ENCODE measurements around the gene DNAJC11. TPM values are rescaled to one million over a fixed set of nuclear protein-coding genes. Genes with fewer than 3 reads are reported as not detected.
A peak's percentile ranks its signal among the peaks of the same experiment; 100 is the strongest.

Gene DNAJC11
- total RNA-seq, 2 donors from 2014 or later, result 23.4 to 61.3 TPM

DNA sequence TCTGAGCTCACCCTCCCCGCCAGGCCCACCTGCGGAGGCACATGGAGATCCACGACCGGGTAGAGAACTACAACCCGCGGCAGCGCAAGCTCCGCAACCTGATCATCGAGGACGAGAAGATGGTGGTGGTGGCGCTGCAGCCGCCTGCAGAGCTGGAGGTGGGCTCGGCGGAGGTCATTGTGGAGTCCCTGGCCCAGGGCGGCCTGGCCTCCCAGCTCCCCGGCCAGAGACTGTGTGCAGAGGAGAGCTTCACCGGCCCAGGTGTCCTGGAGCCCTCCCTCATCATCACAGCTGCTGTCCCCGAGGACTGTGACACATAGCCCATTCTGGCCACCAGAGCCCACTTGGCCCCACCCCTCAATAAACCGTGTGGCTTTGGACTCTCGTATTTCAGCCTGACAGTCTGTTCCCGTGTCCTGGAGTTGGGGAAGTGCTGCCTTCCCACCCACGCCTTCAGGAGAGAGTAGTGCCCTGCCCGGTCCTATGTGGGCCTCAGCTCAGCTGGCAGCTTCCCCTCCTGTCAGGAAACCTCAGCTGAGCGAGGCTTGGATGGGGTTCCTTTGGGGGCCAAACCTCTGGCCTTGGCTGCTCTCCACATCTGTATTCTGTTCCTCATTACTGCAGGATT, 112.6 kb downstream of the DNAJC11 start:
- H3K36me3 Mint-ChIP-seq, result no peaks in the 10 kb centered on the region
- peak overlapping the region; percentile 36 to 74 for H3K27ac Mint-ChIP-seq
- H3K9me3 Mint-ChIP-seq, result no peaks in the 10 kb centered on the region
- ATAC-seq (no peak), DNase-seq (ENCODE audit: low spot score in 2 of 2) (no peak)

DNA sequence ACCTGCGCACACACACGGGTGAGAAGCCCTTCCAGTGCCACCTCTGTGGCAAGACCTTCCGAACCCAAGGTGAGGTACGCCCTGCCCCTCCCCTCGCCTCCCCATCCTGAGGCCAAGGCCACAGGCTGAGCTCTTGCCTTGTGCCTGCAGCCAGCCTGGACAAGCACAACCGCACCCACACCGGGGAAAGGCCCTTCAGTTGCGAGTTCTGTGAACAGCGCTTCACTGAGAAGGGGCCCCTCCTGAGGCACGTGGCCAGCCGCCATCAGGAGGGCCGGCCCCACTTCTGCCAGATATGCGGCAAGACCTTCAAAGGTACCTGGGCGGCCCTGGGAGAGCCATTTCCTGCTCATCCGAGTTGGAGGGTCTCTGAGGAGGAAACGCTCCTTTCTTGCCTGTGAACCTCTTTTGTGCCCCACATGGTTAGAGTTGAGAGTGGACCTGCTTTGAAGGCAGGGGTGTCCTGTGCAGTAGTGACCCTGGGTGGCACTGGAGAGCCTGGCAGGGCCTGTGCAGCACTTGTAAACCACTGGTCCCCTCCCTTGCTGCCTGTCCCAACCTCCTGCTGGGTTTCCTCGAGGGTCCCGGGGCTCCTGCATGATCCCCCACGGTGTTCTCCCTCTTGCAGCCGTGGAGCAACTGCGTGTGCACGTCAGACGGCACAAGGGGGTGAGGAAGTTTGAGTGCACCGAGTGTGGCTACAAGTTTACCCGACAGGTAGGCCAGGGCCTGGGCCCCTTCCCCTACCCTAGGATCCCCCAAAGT, 113.3 kb downstream of the DNAJC11 start:
- Mint-ChIP-seq H3K9me3 (no peaks in the 10 kb centered on the region), H3K36me3 (no peaks in the 10 kb centered on the region), H3K27ac (peak overlapping the region; percentile 74 to 79)
- no peak for DNase-seq (ENCODE audit: low spot score in 2 of 2)
- no peak for ATAC-seq

DNA sequence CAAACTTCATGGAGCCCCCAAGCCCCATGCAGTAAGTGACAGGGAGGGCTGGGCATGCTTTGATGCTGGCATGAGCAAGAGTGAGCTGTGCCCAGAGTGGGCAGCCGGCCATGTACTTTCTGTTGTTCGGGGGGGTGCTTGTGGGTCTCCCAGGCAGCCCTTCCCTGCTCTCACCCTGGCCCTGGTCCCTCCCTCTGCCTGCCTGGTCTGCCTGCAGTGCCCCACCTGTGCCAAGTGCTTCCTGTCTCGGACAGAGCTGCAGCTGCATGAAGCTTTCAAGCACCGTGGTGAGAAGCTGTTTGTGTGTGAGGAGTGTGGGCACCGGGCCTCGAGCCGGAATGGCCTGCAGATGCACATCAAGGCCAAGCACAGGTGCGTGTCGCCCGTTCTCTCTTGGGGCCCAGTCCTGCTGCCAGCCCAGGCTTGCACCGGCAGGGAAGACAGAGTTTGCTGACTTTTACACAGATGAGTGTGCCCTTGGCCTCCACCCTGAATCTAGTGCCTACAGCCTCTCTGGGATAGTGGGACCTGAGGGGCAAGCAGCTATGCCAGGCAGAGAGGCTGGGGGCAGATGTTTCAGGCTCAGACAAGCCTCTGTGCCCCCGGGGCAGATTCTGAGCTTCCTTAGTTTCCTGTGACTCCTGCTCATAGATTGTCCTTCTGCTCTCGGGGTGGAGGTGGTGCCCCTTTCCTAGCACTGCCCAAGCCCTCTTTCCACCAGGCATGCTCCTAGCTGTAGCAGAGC, 114.2 kb downstream of the DNAJC11 start:
- ATAC-seq, result peak in 1 of 2 donors; percentile 10

DNA sequence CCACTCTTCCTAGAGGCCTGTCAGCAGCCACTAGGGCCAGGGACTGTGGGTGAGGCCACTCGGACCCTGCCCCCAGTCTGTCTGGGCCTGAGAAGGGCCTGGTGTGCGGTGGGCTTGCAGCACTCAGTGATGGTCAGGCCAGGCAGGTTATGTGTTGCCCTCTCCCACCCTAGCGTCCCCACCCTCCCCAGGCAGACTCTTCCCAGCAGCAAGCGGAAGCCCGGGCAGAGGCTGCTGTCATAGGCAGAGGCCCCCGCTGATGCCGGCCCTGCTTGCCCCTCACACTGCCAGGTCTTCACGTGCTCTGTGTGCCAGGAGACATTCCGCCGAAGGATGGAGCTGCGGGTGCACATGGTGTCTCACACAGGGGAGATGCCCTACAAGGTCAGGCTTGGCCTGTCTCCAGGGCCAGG, 115.2 kb downstream of the DNAJC11 start:
- Mint-ChIP-seq H3K9me3 (no peaks in the 10 kb centered on the region), H3K27ac (peak overlapping the region in 1 of 2 donors; percentile 74), H3K36me3 (no peaks in the 10 kb centered on the region)
- ATAC-seq, result no peak
- no peak for DNase-seq (ENCODE audit: low spot score in 2 of 2)

More for the DNA sequence above, 114.2 kb downstream of the DNAJC11 start:
- Mint-ChIP-seq H3K36me3 (no peaks in the 10 kb centered on the region), H3K27ac (peak overlapping the region; percentile 74 to 79), H3K9me3 (no peaks in the 10 kb centered on the region)
- no peak for DNase-seq (ENCODE audit: low spot score in 2 of 2)

DNA sequence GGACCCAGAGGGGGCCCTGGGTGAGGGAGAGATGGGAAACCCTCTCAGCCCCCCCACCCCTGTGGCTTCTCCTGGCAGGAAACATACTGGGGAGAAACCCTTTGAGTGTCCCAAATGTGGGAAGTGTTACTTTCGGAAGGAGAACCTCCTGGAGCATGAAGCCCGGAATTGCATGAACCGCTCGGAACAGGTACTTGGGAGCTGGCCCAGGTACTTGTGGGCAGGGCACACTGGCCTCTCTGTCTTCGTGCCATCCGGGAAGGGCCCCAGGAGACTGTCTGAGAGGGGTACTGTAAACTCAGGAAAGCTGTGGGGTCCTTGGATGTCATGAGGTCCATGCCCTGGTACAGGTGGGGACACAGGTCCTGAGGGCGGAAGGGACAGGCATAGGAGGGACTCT, 115.8 kb downstream of the DNAJC11 start:
- peaks cover under 1% of the 10 kb centered on the region in 2 donors for H3K36me3 Mint-ChIP-seq
- ATAC-seq (no peak), DNase-seq (ENCODE audit: low spot score in 2 of 2) (no peak)
- no peaks in the 10 kb centered on the region for H3K9me3 Mint-ChIP-seq
- peak overlapping the region in 1 of 2 donors; percentile 50 for H3K27ac Mint-ChIP-seq

DNA sequence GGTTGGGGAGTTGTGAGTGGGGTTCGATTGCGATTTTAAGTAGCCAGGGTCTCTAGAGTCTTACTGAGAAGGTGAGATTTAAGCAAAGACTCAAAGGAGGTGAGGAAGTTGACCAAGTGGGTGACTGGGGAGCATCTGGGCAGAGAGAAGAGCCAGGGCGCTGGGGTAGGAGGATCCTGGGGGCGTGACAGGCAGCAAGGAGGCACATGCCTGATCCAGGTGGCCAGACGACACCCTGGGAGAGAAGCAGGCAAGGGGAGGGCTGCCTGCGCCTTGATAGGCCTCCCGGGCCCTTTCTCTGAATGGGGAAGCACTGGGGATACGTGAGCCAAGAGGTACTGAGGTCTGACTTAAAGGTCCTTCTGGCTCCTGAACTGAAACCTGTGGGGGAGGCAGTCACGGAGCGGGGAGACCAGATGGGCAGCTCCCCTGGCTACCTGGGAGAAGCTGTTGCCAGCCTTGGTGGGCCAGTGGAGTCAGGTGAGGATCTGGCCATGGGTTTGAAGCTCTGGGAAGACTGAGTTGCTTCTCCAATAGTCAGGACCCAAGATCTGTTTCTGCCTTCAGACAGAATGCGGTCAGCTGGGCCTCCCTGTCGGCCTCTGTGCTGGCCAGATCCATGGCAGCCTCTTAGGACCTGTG, 116.4 kb downstream of the DNAJC11 start:
- H3K27ac Mint-ChIP-seq, result peak overlapping the region; percentile 10 to 47
- no peaks in the 10 kb centered on the region for H3K9me3 Mint-ChIP-seq

More for the DNA sequence above, 116.4 kb downstream of the DNAJC11 start:
- peaks cover 7% of the 10 kb centered on the region in 2 donors for H3K36me3 Mint-ChIP-seq
- no peak for DNase-seq (ENCODE audit: low spot score in 2 of 2)
- ATAC-seq, result no peak

Other genes starting within 250 kb of the DNAJC11 start
- 10 to 100 TPM; 68.0 to 88.5 TPM for gene TNFRSF25, start 235.6 kb downstream of the DNAJC11 start, total RNA-seq
- gene PLEKHG5, start 210.1 kb downstream of the DNAJC11 start, total RNA-seq, result 1 to 10 TPM; 2.8 to 3.9 TPM
- gene NOL9, start 147.3 kb downstream of the DNAJC11 start, total RNA-seq, result 10 to 100 TPM; 37.5 to 42.1 TPM
- not detected for gene TAS1R1, start 146.5 kb downstream of the DNAJC11 start, total RNA-seq
- gene ZBTB48, start 121.8 kb downstream of the DNAJC11 start, total RNA-seq, result 10 to 100 TPM; 22.8 to 25.8 TPM
- 10 to 100 TPM; 22.9 to 38.9 TPM for gene KLHL21, start 98.9 kb downstream of the DNAJC11 start, total RNA-seq
- 10 to 100 TPM; 15.5 to 33.4 TPM for gene PHF13, start 88.1 kb downstream of the DNAJC11 start, total RNA-seq
- gene THAP3, start 76.9 kb downstream of the DNAJC11 start, total RNA-seq, result 10 to 100 TPM; 20.2 to 52.6 TPM
- gene CAMTA1, start 83.6 kb upstream of the DNAJC11 start, total RNA-seq, result 10 to 100 TPM; 50.4 to 76.4 TPM